K562 (cell line): Measurements from ENCODE around the gene YPEL4. TPM values are rescaled to one million over a fixed set of nuclear protein-coding genes. Genes with fewer than 3 reads are reported as not detected.

Experiments used
- CHD4 ChIP-seq: fragments of 200-600 bp; sonication (generic); IDR thresholded peaks from 3 replicates; pipeline ENCODE4 v1.6.1; 2012; ENCODE audit warnings: low read depth, mild to moderate bottlenecking, mixed read lengths, low read length, inconsistent platforms; ENCODE audit not compliant: insufficient read depth, insufficient replicate concordance, poor library complexity, severe bottlenecking
- CXXC5 ChIP-seq: fragments of 250-450 bp; sonication (Bioruptor Pico); IDR thresholded peaks from 2 replicates; pipeline ENCODE4 v1.8.0; 2022; ENCODE audit warnings: inconsistent platforms, mild to moderate bottlenecking, moderate library complexity
- FOS ChIP-seq: IDR thresholded peaks from 3 replicates; pipeline ENCODE4 v1.6.1; 2011; ENCODE audit not compliant: insufficient read length; ENCODE audit errors: extremely low read depth
- HDAC3 ChIP-seq: fragments of 450-650 bp; IDR thresholded peaks from 2 replicates; pipeline ENCODE4 v1.6.1; 2018; ENCODE audit warnings: borderline replicate concordance, mild to moderate bottlenecking, moderate library complexity; ENCODE audit not compliant: partially characterized antibody
- HIVEP1 ChIP-seq: fragments of 250-450 bp; sonication (Bioruptor Pico); IDR thresholded peaks from 2 replicates; pipeline ENCODE4 v1.4.0; 2020; ENCODE audit warnings: mild to moderate bottlenecking
- HNRNPH1 ChIP-seq: fragments of 200-400 bp; formaldehyde crosslinking; optimal IDR thresholded peaks from 2 replicates; pipeline ENCODE3; 2017; ENCODE audit warnings: low read depth, mild to moderate bottlenecking, low read length, moderate library complexity
- NONO ChIP-seq, 2 experiments: fragments of 200-400 bp in 1 of 2; fragments of 450-650 bp in 1 of 2; formaldehyde crosslinking in 1 of 2; IDR thresholded peaks; 2 replicates each; pipeline ENCODE4 v1.6.1; 2017; ENCODE audit warnings: low read depth in 2 of 2, mild to moderate bottlenecking in 2 of 2, moderate library complexity in 2 of 2, low read length in 1 of 2
- SMARCA4 ChIP-seq: fragments of 450-650 bp; IDR thresholded peaks from 2 replicates; pipeline ENCODE4 v1.6.1; 2016
- TEAD4 ChIP-seq, 2 experiments: sonication (generic) in 1 of 2; formaldehyde crosslinking in 1 of 2; IDR thresholded peaks; 2 replicates each; pipeline versions ENCODE4 v1.6.1 to v1.8.0; 2012 to 2022; ENCODE audit warnings: borderline replicate concordance in 1 of 2, inconsistent platforms in 1 of 2, low read length in 1 of 2, mild to moderate bottlenecking in 1 of 2, missing genetic modification reagents in 1 of 2
- ZBTB1 ChIP-seq: sonication (generic); formaldehyde crosslinking; IDR thresholded peaks from 2 replicates; pipeline ENCODE4 v1.8.1; 2023; ENCODE audit warnings: missing genetic modification reagents, low read depth, mild to moderate bottlenecking, borderline replicate concordance
- ZNF24 ChIP-seq: fragments of 450-650 bp; IDR thresholded peaks from 2 replicates; pipeline ENCODE4 v1.6.1; 2016
- ZNF75A ChIP-seq: fragments of 450-650 bp; formaldehyde crosslinking; IDR thresholded peaks from 2 replicates; pipeline ENCODE4 v1.4.0; 2020; ENCODE audit warnings: mild to moderate bottlenecking
- polyA plus RNA-seq, 8 experiments: library from polyadenylated mRNA; depleted of rRNA in 4 of 8; stranded (reverse) in 5 of 8; unstranded in 3 of 8; fragments of >200 nt; fragmentation: Nextera tagmentation in 2 of 8; fragmentation: Illumina TruSeq in 1 of 8; extraction: Ambion mirVana in 2 of 8; extraction: Trizol in 1 of 8; gene quantifications; 2 replicates each; pipeline versions ENCODE4 v1.2.1 to v1.2.3, GENCODE V29; 2011 to 2014; ENCODE audit warnings: inconsistent platforms in 1 of 8, missing spikeins in 1 of 8
- total RNA-seq, 7 experiments: library from RNA; depleted of rRNA in 6 of 7; stranded (reverse); fragments of >200 nt in 6 of 7; fragmentation: Illumina TruSeq in 2 of 7; extraction: Trizol in 2 of 7; gene quantifications; 2 replicates each; pipeline versions ENCODE4 v1.2.1 to v1.2.3, GENCODE V29; 2011 to 2021; ENCODE audit warnings: low replicate concordance in 1 of 7
- TF ChIP-seq, protein P1 (sequence below): sonication (generic); formaldehyde crosslinking; IDR thresholded peaks from 2 replicates; pipeline ENCODE4 v1.9.0; 2022; ENCODE audit warnings: mild to moderate bottlenecking, missing genetic modification reagents
- TF ChIP-seq, protein P2 (sequence below): fragments of 450-650 bp; IDR thresholded peaks from 2 replicates; pipeline ENCODE4 v1.6.1; 2016; ENCODE audit warnings: missing biosample characterization, missing genetic modification characterization
- TF ChIP-seq, protein P3 (sequence below), 2 experiments: fragments of 200-800 bp in 1 of 2; sonication (Bioruptor generic) in 1 of 2; sonication (generic) in 1 of 2; formaldehyde crosslinking in 1 of 2; IDR thresholded peaks in 1 of 2; conservative IDR thresholded peaks in 1 of 2; 2 replicates each; pipeline versions ENCODE4 v1.5.0 to v1.6.1; 2016 to 2020; ENCODE audit warnings: missing compliant biosample characterization in 1 of 2, missing genetic modification characterization in 1 of 2, missing genetic modification reagents in 1 of 2
- TF ChIP-seq, protein P4 (sequence below), 2 experiments: IDR thresholded peaks in 1 of 2; conservative IDR thresholded peaks in 1 of 2; 2 replicates each; pipeline ENCODE4 v1.6.1; 2016; ENCODE audit warnings: low read depth in 2 of 2, mild to moderate bottlenecking in 1 of 2, missing compliant biosample characterization in 1 of 2, missing genetic modification characterization in 1 of 2, moderate library complexity in 1 of 2
- TF ChIP-seq, protein P5 (sequence below): fragments of 450-650 bp; formaldehyde crosslinking; IDR thresholded peaks from 2 replicates; pipeline ENCODE4 v1.4.0; 2022; ENCODE audit warnings: mild to moderate bottlenecking, moderate library complexity

Gene YPEL4
- total and polyA plus RNA-seq, 9 of the 15 experiments (the other 6 are each of a cell fraction or from before 2014, with no cell fraction given), result 0.07 to 1.4 (median 0.40) TPM; not detected in 2

DNA sequence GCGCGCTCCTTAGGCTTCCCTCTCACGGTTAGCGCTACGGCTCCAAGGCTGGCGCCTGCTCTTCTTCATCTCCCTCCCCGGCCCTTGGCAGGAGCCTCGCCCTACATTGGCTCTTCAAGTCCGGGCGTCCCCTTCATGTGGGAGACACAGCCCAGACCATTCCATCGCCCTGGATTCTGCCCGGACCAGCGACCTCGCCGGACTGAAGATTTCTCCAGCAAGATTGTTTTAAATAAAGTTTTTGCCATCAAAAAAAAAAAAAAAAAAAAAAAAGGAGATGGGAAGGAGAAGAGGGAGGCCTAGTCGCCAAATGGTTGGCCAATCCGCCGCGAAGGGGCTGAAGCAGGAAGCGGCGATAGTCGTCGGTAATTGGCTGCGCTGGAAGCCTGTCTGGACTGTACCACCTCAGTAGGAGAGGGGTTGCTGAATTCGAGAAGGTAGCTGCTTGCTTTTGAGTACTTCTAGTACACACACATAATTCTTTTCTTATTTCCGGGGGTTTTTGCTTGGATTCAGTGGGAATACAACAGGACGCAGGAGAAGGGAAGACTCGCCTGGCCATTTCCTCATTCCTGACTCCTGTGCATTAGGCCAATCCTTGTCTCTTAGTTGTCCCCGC lies 17.5 kb upstream of the YPEL4 start (continued):
- TF ChIP-seq HDAC3, result no peak
- peak; percentile 25; the same call in 1 of the 2 replicates for TF ChIP-seq TEAD4 (IDR thresholded peaks at IDR 0.05; ENCODE audit: low read length)
- no peak for TF ChIP-seq TEAD4 (CRISPR knock-in tag; IDR thresholded peaks at IDR 0.05; ENCODE audit: borderline replicate concordance)
- TF ChIP-seq, protein P1, sequence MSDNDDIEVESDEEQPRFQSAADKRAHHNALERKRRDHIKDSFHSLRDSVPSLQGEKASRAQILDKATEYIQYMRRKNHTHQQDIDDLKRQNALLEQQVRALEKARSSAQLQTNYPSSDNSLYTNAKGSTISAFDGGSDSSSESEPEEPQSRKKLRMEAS (CRISPR knock-in tag), result no peak
- TF ChIP-seq SMARCA4, result 0 out of 2 replicates have a peak, but pooled peaks have one; percentile 47
- peak; percentile 85 for TF ChIP-seq FOS
- TF ChIP-seq ZNF24, result no peak
- TF ChIP-seq CHD4, result no peak
- no peak for TF ChIP-seq ZBTB1 (CRISPR knock-in tag)
- TF ChIP-seq HNRNPH1, result no peak
- peak in 1 of 2 experiments; percentile 99; a peak in 2 of 4 replicates for TF ChIP-seq NONO (IDR thresholded peaks at IDR 0.05; ENCODE audit: low read depth in 2 of 2, low read length in 1 of 2)
- no peak for TF ChIP-seq CXXC5 (CRISPR knock-in tag)
- TF ChIP-seq HIVEP1 (CRISPR knock-in tag), result no peak
- TF ChIP-seq, protein P2, sequence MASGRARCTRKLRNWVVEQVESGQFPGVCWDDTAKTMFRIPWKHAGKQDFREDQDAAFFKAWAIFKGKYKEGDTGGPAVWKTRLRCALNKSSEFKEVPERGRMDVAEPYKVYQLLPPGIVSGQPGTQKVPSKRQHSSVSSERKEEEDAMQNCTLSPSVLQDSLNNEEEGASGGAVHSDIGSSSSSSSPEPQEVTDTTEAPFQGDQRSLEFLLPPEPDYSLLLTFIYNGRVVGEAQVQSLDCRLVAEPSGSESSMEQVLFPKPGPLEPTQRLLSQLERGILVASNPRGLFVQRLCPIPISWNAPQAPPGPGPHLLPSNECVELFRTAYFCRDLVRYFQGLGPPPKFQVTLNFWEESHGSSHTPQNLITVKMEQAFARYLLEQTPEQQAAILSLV (tag), result no peak
- TF ChIP-seq, protein P3, sequence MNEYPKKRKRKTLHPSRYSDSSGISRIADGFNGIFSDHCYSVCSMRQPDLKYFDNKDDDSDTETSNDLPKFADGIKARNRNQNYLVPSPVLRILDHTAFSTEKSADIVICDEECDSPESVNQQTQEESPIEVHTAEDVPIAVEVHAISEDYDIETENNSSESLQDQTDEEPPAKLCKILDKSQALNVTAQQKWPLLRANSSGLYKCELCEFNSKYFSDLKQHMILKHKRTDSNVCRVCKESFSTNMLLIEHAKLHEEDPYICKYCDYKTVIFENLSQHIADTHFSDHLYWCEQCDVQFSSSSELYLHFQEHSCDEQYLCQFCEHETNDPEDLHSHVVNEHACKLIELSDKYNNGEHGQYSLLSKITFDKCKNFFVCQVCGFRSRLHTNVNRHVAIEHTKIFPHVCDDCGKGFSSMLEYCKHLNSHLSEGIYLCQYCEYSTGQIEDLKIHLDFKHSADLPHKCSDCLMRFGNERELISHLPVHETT (CRISPR knock-in tag; conservative IDR thresholded peaks at IDR 0.05 in 1 of 2, IDR thresholded peaks at IDR 0.05 in 1 of 2), result no peak
- TF ChIP-seq, protein P4, sequence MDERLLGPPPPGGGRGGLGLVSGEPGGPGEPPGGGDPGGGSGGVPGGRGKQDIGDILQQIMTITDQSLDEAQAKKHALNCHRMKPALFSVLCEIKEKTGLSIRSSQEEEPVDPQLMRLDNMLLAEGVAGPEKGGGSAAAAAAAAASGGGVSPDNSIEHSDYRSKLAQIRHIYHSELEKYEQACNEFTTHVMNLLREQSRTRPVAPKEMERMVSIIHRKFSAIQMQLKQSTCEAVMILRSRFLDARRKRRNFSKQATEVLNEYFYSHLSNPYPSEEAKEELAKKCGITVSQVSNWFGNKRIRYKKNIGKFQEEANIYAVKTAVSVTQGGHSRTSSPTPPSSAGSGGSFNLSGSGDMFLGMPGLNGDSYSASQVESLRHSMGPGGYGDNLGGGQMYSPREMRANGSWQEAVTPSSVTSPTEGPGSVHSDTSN (CRISPR knock-in tag; IDR thresholded peaks at IDR 0.05; ENCODE audit: low read depth), result peak; percentile 48; the same call in 1 of the 2 replicates
- TF ChIP-seq, protein P4 (tag; conservative IDR thresholded peaks at IDR 0.05; ENCODE audit: low read depth), result peak; percentile 99
- TF ChIP-seq, protein P5, sequence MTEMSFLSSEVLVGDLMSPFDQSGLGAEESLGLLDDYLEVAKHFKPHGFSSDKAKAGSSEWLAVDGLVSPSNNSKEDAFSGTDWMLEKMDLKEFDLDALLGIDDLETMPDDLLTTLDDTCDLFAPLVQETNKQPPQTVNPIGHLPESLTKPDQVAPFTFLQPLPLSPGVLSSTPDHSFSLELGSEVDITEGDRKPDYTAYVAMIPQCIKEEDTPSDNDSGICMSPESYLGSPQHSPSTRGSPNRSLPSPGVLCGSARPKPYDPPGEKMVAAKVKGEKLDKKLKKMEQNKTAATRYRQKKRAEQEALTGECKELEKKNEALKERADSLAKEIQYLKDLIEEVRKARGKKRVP (CRISPR knock-in tag), result no peak
- TF ChIP-seq ZNF75A (CRISPR knock-in tag), result no peak
